K562 (cell line): Measurements from ENCODE around the gene DNMBP. TPM values are rescaled to one million over a fixed set of nuclear protein-coding genes. Genes with fewer than 3 reads are reported as not detected.

Experiments used
- PHF21A ChIP-seq: fragments of 450-650 bp; IDR thresholded peaks from 2 replicates; pipeline ENCODE4 v1.6.1; 2017; ENCODE audit warnings: low read depth, borderline replicate concordance
- ZNF584 ChIP-seq: fragments of 200-800 bp; sonication (Bioruptor generic); IDR thresholded peaks from 2 replicates; pipeline ENCODE4 v1.6.1; 2016; ENCODE audit warnings: low read depth, mild to moderate bottlenecking, missing genetic modification characterization, missing compliant biosample characterization
- polyA plus RNA-seq, 8 experiments: library from polyadenylated mRNA; depleted of rRNA in 4 of 8; stranded (reverse) in 5 of 8; unstranded in 3 of 8; fragments of >200 nt; fragmentation: Nextera tagmentation in 2 of 8; fragmentation: Illumina TruSeq in 1 of 8; extraction: Ambion mirVana in 2 of 8; extraction: Trizol in 1 of 8; gene quantifications; 2 replicates each; pipeline versions ENCODE4 v1.2.1 to v1.2.3, GENCODE V29; 2011 to 2014; ENCODE audit warnings: inconsistent platforms in 1 of 8, missing spikeins in 1 of 8
- total RNA-seq, 7 experiments: library from RNA; depleted of rRNA in 6 of 7; stranded (reverse); fragments of >200 nt in 6 of 7; fragmentation: Illumina TruSeq in 2 of 7; extraction: Trizol in 2 of 7; gene quantifications; 2 replicates each; pipeline versions ENCODE4 v1.2.1 to v1.2.3, GENCODE V29; 2011 to 2021; ENCODE audit warnings: low replicate concordance in 1 of 7
- TF ChIP-seq, protein P1 (sequence below), 2 experiments: fragments of 450-650 bp in 1 of 2; IDR thresholded peaks; 2 replicates each; pipeline ENCODE4 v1.6.1; 2011 to 2017; ENCODE audit warnings: low read depth in 2 of 2, antibody characterized with exemption in 1 of 2, borderline replicate concordance in 1 of 2, low read length in 1 of 2, mild to moderate bottlenecking in 1 of 2, mixed read lengths in 1 of 2; ENCODE audit not compliant: control insufficient read depth in 1 of 2
- TF ChIP-seq, protein P2 (sequence below): sonication (generic); formaldehyde crosslinking; IDR thresholded peaks from 2 replicates; pipeline ENCODE4 v1.8.0; 2022; ENCODE audit warnings: mild to moderate bottlenecking, missing genetic modification reagents, borderline replicate concordance

DNMBP gene
- total and polyA plus RNA-seq, 9 of the 15 experiments (the other 6 are each of a cell fraction or from before 2014, with no cell fraction given): 0.83 to 3.7 (median 2.2) TPM

DNA sequence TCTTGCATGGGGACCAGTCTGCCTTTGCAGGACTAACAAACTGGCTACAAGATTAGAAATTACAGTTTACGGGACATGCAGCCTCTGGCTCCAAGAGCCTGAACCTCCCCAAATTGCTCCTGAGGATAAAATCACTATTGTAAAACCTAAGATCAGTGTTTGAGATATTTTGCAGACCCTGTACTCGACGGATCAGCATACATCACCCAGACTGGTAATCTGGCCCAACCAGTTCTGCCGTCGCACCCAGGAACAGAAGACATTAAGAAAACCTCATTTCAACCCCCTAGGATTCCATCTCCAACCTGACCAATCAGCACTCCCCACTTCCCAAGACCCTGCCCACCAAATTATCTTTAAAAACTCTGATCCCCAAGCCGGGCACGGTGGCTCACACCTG lies 27.1 kb upstream of the DNMBP start (continued):
- TF ChIP-seq, protein P1, sequence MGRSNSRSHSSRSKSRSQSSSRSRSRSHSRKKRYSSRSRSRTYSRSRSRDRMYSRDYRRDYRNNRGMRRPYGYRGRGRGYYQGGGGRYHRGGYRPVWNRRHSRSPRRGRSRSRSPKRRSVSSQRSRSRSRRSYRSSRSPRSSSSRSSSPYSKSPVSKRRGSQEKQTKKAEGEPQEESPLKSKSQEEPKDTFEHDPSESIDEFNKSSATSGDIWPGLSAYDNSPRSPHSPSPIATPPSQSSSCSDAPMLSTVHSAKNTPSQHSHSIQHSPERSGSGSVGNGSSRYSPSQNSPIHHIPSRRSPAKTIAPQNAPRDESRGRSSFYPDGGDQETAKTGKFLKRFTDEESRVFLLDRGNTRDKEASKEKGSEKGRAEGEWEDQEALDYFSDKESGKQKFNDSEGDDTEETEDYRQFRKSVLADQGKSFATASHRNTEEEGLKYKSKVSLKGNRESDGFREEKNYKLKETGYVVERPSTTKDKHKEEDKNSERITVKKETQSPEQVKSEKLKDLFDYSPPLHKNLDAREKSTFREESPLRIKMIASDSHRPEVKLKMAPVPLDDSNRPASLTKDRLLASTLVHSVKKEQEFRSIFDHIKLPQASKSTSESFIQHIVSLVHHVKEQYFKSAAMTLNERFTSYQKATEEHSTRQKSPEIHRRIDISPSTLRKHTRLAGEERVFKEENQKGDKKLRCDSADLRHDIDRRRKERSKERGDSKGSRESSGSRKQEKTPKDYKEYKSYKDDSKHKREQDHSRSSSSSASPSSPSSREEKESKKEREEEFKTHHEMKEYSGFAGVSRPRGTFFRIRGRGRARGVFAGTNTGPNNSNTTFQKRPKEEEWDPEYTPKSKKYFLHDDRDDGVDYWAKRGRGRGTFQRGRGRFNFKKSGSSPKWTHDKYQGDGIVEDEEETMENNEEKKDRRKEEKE (IDR thresholded peaks at IDR 0.05; ENCODE audit: borderline replicate concordance in 1 of 2, control insufficient read depth in 1 of 2, low read depth in 2 of 2, low read length in 1 of 2): no peak
- TF ChIP-seq ZNF584 (CRISPR knock-in tag) (no peak), PHF21A (no peak)
- TF ChIP-seq, protein P2, sequence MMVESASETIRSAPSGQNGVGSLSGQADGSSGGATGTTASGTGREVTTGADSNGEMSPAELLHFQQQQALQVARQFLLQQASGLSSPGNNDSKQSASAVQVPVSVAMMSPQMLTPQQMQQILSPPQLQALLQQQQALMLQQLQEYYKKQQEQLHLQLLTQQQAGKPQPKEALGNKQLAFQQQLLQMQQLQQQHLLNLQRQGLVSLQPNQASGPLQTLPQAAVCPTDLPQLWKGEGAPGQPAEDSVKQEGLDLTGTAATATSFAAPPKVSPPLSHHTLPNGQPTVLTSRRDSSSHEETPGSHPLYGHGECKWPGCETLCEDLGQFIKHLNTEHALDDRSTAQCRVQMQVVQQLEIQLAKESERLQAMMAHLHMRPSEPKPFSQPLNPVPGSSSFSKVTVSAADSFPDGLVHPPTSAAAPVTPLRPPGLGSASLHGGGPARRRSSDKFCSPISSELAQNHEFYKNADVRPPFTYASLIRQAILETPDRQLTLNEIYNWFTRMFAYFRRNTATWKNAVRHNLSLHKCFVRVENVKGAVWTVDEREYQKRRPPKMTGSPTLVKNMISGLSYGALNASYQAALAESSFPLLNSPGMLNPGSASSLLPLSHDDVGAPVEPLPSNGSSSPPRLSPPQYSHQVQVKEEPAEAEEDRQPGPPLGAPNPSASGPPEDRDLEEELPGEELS (CRISPR knock-in tag): no peak
